Stimulated activated CD4-positive, alpha-beta T cell treated with anti-CD3 and anti-CD28 coated beads, Interleukin-12 subunit alpha, Interleukin-12 subunit beta, amount 100 ng/mL, for 48 hours (primary cell): ENCODE data around the gene APBB1IP.
"Not testable (repeated sequence)": the region's sequence is repeated elsewhere in the genome, so short reads cannot be mapped to it uniquely, and the experiment has no call there.

Source experiments
- DNase-seq, 3 donors: peaks; one replicate each; pipeline ENCODE4 v3.0.0-alpha.2; 2020; ENCODE audit warnings: low read depth in 2 of 3, low spot score in 1 of 3

Gene APBB1IP

DNA sequence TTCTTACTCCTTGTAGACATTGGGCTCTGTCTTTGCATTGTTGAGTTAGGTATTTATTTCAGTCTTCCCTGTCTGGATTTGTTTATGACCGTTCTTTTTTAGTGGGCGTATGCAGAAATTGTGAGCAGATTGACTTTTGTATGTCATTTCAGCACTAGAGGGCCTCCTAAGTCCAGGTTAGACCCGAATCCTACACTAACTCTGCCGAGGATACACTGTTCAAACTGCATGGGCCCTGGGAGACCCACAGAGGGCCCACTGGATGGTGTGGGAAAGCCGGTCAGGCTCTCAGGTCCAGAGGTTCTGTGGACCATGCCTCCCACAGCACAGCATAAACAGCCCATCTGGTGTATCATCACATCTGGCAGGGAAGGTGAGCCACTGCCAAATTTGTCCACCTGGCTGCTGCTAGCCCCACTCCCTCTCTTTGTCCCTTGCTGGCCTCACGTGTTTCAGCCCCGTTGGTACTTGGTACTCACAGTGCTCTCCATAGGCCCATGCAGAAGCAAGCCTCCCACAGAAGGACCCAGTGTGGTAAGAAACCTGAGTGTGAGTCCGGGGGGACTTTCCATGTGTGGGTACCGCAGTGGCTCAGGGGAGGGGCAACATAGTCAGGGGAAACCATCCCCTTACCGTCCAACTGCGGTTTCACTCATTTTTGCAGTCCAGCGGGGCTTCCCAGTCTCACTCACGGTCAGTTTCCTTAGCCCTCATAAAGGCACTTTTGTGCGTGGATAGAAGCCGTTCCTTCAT lies 112.8 kb downstream of the APBB1IP start:
- DNase-seq: no peak

DNA sequence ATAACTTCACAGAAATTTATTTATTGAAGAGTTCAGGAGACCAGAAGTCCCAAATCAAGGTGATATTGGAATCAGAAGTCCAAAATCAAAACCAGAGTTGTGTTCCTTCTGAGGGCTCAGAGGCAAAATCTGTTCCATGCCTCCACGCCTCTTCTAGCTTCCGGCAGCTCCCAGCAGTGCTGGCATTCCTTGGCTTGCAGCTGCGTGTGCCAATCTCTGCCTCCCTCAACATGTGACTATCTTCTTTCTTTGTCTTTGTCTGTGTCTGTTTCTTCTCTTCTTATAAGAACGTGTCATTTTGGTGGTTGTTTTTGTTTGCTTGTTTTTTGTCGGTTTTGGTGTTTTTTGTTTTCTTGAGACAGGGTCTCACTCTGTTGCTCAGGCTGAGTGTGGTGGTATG lies 116.1 kb downstream of the APBB1IP start:
- no peak for DNase-seq

DNA sequence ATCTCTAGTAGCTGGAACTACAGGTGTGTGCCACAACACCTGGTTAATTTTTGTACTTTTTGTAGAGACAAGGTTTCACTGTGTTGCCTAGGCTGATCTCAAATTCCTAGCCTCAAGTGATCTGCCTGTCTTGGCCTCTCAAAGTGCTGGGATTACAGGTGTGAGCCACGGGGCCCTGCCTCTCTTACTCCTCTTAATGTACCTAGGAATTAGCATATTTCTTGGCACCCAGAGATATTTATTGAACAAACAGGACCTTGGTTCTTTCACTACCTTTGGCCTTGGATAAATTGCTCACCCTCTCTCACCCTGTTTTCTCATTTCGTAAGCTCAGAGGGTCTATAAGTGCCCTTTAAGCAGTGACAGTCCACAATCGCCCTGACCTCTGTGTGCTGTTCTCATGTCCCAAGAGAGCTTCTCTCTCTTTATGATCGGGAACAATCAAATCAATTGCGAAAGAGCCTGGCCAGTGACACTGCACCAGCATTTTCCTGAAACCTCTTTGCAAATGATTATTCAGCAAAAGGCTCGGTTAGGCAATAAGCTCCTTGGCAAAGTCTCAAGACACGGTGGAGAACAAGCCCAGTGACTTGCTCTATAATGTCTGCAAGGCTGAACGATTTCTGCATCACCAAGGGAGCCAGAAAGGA lies 117.7 kb downstream of the APBB1IP start:
- no peak for DNase-seq

- peak in 1 of 3 donors; percentile 26 for DNase-seq
Measured at GRCh38 chr10:26556748-26557640, 118.9 kb downstream of the APBB1IP start.

GRCh38 chr10:26557641-26558014 lies 119.5 kb downstream of the APBB1IP start:
- DNase-seq: no peak

DNA sequence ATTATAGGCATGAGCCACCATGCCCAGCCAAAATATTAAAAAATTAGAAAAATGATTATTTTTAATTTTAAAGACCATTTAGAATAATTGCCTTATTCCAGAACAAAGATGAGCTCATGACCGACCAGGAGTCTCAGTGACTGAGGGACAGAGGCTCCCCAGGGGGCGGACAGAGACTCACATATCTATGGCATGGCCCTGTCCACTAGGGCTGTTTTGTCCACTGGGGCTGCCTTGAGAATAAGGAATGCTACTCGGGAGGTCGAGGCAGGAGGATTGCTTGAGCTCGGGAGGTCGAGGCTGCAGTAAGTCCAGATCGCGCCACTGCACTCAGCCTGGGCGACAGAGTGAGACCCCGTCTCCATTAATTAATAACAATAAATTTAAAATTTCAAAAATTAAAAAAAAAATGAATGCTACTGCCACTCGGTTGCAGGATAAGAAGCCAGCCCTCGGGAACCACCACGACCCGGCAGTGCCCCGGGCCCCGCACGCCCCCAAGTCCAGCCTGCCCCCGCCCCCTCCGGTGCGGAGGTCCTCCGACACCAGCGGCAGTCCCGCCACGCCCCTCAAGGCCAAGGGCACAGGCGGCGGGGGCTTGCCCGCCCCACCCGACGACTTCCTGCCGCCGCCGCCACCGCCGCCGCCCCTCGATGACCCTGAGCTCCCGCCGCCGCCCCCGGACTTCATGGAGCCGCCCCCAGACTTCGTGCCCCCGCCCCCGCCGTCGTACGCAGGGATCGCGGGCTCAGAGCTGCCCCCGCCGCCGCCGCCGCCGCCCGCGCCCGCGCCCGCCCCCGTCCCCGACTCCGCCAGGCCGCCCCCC lies 128.6 kb downstream of the APBB1IP start:
- DNase-seq: no peak

- DNase-seq: no peak
Measured at GRCh38 chr10:26567351-26567721, 129.2 kb downstream of the APBB1IP start.

- no peak for DNase-seq
Measured at GRCh38 chr10:26571655-26572054, 133.5 kb downstream of the APBB1IP start.

DNA sequence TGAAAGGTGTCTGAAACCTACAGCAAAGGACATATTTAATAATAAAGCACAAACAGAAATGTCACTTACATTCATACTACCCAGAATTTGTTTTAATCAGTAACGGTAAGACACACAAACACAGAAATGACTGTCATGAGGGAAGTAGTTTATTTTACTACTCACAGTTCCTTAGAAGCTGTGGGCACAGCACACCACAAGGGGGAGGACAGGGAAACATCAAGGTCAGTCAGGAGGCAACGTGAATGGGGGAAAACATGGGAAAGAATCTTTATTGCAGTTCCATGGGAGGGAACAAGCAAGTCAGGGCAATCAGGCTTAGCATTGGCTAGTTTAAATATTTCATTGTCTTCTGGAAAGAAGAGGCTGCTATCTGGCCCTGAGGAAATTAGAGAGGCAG lies 135.5 kb downstream of the APBB1IP start:
- DNase-seq: no peak

DNA sequence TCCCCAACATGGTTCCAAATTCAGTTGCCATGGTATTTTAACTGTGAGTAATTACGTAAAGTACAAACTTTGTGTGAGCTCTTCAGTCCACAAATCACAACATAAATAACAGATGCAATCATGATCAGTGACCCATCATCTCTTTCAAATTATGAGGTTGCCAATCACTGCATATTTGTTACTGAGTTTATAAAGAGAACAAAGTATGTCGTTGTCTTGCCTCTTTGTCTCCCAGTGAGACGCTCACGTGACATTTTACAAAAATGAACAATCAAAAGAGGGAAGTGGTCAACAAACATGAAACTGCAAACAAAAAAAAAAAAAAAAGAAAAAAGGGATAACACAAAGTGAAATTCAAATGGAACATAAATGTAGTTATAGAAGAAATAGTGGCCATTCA lies 136.6 kb downstream of the APBB1IP start:
- DNase-seq: no peak

GRCh38 chr10:26578371-26578770 lies 140.2 kb downstream of the APBB1IP start:
- DNase-seq: not testable (repeated sequence)

DNA sequence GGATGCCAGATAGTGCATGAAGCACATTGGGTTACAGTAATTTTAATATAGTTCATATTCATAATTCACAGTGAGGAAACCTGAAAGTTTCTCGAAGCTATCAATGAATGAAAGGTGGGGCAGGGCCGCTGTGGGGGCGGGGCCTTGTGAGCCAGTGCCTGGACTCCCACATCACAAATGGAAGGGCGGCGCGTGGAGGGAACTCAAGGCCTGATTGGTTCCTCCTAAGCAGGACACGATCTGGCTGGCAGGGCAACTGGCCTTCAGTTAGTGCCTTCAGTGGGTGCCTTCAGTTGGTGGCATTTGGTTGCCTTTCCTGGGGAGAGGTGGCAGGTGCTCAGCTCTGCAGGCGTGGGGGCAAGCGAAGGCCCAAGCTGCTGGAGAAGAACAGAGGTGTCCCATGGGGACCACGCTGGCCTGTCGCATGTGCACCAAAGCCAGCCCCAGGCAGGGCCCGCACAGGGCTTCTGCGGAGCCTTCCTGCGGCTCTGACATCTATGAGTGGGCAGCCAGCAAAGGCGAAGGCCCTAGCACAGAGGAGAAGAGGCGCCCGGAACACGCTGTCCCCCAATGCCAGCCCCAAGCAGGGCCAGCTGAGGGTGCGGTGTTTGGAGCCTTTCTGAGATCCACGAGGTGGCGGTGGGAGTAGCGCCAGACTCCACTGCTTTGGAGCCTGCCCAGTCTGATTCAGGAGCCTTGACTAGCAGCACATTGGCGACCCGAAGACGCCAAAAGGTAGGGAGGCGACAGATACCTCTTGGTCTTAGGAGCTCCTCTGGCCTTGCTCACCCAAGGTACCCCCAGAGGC lies 141.3 kb downstream of the APBB1IP start:
- DNase-seq: no peak

DNA sequence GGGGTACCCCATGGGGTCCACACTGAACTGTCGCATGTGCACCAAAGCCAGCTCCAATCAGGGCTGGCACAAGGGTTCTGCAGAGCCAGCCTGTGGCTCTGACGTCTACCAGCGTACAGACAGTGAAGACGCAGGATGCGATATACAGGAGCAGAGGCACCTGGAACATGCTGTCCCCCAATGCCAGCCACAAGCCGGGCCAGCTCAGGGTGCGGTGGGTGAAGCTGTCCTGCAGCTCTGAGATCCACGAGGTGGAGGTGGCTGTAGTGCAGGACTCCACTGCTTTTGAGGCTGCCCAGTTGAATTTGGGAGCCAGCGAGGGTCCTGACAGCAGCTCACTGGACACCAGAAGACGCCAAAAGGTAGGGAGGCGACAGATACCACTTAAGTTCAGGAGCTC lies 148.1 kb downstream of the APBB1IP start:
- DNase-seq: no peak

GRCh38 chr10:26588611-26589010 lies 150.5 kb downstream of the APBB1IP start:
- DNase-seq: no peak

GRCh38 chr10:26589813-26590212 lies 151.7 kb downstream of the APBB1IP start:
- not testable (repeated sequence) for DNase-seq

DNA sequence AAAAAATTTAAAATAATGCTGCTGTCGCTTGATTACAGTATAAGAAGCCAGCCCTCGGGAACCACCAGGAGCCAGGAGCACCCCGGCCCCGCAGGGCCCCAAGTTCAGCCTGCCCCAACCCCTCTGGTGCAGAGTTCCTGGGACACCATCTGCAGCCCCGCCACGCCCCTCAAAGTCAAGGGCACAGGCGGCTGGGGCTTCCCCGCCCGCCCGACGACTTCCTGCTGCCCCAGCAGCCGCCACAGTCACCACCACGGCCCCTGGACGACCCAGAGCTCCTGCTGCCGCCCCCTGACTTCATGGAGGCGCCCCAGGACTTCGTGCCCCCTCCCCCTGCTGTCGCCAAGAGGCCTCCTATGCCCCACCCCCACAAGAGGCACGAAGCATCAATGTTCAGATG lies 155.8 kb downstream of the APBB1IP start:
- DNase-seq: no peak

GRCh38 chr10:26603283-26603682 lies 165.1 kb downstream of the APBB1IP start:
- DNase-seq: not testable (repeated sequence)

DNA sequence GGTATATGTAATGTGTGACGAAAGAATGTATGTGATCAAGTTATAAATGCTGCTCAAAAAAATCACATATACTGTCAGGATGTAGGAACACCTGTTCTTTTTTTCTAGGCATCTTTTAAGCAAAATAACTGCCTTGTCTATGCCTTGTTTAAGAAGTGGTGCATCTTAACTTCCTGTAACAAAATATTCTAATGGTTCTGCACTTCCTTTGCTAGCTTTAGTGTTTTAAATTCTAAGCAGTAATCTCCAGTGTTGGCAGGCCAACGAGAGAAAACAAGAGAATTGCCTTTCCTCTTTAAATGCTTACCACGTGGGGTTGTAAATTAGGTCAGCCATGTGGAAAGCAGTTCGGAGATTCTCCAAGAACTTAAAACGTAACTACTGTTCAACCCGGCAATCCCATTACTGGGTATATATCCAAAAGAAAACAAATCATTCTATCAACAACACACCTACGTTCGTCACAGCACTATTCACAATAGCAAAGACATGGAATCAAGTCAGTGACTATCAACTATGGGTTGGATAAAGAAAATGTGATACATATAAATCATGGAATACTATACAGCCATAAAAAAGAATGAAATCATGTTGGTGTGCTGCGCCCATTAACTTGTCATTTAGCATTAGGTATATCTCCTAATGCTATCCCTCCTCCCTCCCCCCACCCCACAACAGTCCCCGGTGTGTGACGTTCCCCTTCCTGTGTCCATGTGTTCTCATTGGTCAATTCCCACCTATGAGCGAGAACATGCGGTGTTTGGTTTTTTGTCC lies 166.4 kb downstream of the APBB1IP start:
- not testable (repeated sequence) for DNase-seq

- DNase-seq: not testable (repeated sequence)
Measured at GRCh38 chr10:26606389-26606877, 168.3 kb downstream of the APBB1IP start.
